Measurements from ENCODE around the gene APOBEC3F. TPM values are rescaled to one million over a fixed set of nuclear protein-coding genes. Genes with fewer than 3 reads are reported as not detected.

The APOBEC3F gene
- total RNA-seq: 4.0 and 5.2 TPM in 2 replicates

GRCh38 chr22:39040538-39041296 lies at the start of gene APOBEC3F:
Gene APOBEC3F (plus strand): TSS chr22:39040864. CDS start chr22:39040961, 97 bp downstream.

DNA sequence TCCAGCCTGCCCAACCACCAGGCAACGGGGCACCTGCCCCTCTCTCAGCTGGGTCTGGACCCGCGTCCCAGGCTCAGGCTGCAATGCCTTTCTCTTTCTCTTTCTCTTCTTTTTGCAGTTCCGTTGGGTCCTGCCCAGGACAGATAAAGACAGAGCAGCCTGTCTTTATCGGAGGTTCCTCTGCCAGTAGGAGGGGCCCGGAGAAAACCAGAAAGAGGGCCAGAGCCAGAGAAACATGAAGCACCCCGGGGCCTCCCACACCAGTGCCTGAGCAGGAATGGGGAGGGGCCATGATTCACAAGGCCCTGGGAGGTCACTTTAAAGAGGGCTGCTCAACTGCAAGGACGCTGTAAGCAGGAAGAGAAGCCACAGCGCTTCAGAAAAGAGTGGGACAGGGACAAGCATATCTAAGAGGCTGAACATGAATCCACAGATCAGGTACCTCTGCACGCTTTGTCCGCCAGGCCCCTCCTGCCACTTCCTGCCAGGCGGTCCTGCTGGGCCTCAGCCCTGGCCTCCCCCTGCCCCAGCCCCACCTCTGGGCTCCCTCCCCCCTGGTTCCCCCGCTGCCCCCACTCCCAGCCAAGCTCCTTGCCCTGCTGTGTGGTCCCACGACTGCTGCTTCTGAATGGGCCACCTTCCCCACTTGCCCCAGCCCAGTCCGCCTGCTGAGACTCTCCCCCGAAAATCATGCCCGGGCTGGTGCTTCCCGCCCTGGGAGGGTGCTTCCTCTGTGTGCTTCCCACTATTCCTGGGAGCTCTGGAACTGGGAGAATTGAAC lies 26.5 kb upstream of the APOBEC3F start, which contains the start of gene APOBEC3C:
APOBEC3C (plus strand) TSS at position 316 of the 781 bp plus-strand sequence; CDS start at position 422, 106 bp downstream.

DNA sequence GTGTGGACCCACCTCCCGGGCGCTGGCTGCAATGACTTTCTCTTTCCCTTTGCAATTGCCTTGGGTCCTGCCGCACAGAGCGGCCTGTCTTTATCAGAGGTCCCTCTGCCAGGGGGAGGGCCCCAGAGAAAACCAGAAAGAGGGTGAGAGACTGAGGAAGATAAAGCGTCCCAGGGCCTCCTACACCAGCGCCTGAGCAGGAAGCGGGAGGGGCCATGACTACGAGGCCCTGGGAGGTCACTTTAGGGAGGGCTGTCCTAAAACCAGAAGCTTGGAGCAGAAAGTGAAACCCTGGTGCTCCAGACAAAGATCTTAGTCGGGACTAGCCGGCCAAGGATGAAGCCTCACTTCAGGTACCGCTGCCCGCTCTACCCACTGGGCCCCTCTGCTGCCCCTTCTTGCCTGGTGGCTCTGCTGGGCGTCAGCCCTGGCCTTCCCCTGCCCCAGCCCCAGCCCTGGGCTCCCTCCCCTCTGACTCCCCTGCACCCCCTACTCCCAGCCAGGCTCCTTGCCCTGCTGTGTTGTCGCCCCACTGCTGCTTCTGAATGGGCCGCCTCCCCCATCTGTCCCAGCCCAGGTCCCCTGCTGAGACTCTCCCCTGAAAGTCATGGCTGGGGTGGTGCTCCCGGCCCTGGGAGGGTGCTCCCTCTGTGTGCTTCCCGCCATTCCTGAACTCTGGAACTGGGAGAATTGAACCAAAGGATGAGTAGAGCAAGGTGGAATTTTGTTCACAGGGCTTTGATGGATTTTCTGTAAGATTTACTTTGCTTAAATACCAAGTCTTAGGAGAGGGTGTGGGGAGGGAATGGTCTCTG lies 36.6 kb downstream of the APOBEC3F start, which contains the start of gene APOBEC3G:
APOBEC3G (plus strand) TSS at position 250 of the 815 bp plus-strand sequence; CDS start at position 337, 87 bp downstream.

GRCh38 chr22:39097098-39098020 lies 56.7 kb downstream of the APOBEC3F start, which contains the start of gene APOBEC3H:
Gene APOBEC3H (plus strand): TSS chr22:39097244. CDS start chr22:39100279, 3,035 bp downstream.

Other genes starting within 250 kb of the APOBEC3F start
- 14.2 and 15.2 TPM in 2 replicates for gene DNAL4, start 246.7 kb upstream of the APOBEC3F start, total RNA-seq
- 0.18 and 0.47 TPM in 2 replicates for gene NPTXR, start 196.8 kb upstream of the APOBEC3F start, total RNA-seq
- gene CBX6, start 168.6 kb upstream of the APOBEC3F start, total RNA-seq: 25.9 and 30.3 TPM in 2 replicates
- not detected in 2 replicates for gene APOBEC3A, start 83.3 kb upstream of the APOBEC3F start, total RNA-seq
- 0.38 and 1.3 TPM in 2 replicates for gene APOBEC3B, start 58.5 kb upstream of the APOBEC3F start, total RNA-seq
- 1.7 and 2.2 TPM in 2 replicates for gene APOBEC3C, start 26.6 kb upstream of the APOBEC3F start, total RNA-seq
- gene APOBEC3D, start 19.7 kb upstream of the APOBEC3F start, total RNA-seq: 0.18 and 1.0 TPM in 2 replicates
- 2.1 and 3.8 TPM in 2 replicates for gene APOBEC3G, start 36.4 kb downstream of the APOBEC3F start, total RNA-seq
- gene APOBEC3H, start 56.4 kb downstream of the APOBEC3F start, total RNA-seq: not detected in 2 replicates
- 2.4 and 4.2 TPM in 2 replicates for gene CBX7, start 111.8 kb downstream of the APOBEC3F start, total RNA-seq
- gene PDGFB, start 204.1 kb downstream of the APOBEC3F start, total RNA-seq: 45.0 and 95.6 TPM in 2 replicates

Measured in endothelial cell of coronary artery (primary cell).